ENCODE measurements around the gene HS3ST4.
"Not testable (repeated sequence)": the region's sequence is repeated elsewhere in the genome, so short reads cannot be mapped to it uniquely, and the experiment has no call there.

HS3ST4 gene

DNA sequence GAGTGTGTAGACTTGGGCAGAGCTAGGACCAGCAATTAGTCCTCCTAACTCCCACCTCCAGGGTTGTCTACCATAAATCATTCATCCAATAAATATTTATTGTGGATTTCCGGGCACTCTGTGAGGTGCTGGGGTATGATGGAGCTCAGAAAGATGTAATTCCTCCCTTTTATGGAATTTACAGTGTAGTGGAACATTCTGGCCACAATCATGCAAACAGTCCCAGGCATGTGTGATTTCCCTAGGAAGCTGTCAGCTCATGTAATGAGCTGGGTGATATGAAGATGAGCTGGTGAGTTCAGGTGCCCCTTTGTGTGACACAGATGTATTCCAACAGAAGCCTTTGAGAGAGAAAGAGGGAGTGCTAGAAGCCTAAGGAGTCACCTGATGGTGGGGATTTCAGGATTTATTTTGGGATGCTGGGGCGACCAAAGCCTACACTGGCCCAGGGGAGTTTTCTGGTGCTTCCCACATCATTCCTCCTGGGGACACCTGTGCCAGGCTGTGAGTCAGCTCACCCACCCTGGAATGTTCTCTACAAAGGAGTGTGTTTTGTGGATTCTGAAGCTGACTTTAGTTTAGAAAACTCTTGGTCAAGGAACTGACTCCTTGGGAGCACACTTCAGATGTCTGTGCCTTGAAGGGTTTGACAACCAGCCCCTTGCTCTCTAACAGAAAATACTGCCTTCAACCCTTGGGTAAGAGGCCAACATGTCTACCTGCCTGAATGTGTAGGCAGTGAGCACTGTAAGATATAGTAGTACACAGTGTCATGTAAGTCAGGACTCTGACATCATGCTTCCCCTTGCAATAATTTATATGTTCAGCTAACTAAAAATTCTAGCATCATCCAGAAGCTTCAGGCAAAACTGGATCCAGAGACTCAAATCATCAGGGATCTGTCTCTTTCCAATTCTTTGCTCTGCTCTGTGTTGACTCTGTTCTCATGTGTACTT lies 42.9 kb downstream of the HS3ST4 start:
- no peak for FAIRE-seq

DNA sequence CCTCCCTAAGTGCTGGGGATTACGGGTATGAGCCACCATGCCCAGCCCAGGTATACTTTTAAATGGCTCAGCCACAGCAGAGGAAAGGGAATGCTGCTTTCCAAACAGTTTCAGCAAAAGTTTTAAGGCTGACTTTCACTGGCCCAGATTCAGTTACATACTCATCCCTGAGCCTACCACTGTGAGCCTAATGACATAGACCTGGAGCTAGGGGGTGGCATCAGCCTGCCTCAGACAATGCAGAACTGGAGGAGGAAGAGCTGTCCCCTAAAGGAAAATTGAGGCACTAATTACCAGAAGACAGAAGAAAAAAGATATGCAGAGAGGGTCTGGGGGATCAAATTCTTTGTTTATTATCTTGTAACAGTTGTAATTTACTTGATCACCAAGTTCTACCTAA lies 43.9 kb downstream of the HS3ST4 start:
- FAIRE-seq, result no peak

DNA sequence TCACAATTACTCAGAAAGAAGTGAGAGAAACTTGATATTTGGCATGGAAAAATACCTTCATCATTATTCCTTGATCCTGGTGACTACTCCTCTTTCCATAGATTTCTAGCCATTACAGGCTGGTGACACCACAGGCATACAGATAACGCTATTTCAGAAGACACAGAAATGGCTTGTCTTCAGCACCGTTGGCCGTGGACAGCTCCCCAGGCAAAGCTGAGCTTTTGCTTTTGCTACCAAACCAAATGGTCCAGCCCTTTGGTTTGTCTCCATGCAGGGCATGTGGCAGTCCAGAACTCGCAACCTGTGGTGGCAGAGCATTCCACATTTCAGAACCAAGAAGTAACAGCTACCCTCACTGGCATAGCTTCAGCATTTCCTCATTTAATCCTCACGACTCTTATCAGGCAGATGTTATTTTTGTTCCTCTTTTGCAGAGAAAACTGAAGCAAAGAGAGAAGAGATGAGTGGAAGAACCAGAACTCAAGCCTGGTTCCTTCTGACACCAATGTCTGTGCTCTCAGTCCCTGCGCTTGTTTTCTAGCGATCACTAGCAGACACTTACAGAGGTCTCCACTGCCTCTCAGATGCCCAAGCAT lies 55.5 kb downstream of the HS3ST4 start:
- FAIRE-seq, result no peak

DNA sequence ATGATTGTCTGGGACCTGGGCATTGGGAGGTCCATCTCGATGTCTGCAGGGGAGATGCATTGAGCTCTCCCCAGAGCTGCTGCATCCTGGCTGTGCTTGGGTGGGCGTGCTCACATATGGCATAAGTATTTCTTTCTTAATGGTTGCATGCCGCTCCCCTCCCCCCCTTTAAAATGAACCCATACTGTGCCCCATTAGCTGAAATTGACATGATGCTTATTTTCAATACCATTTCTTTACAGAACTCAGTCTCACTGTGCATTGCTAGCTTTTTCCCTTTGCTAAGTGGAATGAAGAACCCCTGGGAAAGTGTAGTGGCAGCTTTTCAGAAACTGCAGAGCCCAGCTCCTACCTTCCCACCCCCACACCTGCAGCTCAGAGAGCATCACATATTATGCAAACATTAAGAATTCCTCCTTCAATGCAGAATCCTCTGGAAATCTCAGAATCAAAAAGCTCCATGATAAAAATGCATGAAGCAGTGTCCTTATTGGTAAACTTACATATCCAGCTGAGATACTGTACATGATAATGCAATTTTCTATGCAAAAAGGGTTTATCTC lies 56.4 kb downstream of the HS3ST4 start:
- FAIRE-seq, result no peak

DNA sequence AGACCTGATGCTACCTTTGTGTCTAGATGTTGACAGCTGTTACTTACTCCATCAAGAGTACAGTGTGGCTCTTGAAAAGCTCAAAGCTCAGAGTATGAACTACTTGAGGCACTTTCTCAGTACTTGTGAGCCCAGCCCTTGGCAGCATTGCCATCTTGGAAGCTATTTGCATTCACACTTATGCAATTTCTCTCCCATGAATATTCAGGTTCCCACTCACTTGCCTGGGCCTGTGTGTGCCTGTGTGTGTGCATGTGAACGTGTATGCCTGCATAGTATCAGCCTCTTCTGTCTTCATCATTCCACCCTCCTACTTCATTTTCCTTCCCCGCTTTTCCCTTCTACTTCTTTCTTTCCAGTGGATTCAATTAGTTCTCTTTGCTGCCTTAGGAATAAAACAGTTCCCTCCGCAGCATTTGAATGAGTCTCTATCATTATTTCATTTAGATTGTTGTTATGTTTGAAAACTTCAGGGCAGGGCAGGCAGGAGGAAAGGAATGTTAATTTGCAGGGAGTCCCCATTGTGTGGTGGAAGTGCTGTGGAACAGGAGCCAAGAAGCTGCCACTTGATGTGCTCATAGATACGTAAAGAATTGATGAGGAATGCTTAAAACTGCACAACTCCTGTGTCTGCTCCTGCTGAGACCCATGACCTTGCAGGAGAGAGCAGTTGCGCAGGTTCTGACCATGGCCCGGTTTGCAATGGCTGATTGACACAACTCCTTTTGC lies 58.9 kb downstream of the HS3ST4 start:
- no peak for FAIRE-seq

DNA sequence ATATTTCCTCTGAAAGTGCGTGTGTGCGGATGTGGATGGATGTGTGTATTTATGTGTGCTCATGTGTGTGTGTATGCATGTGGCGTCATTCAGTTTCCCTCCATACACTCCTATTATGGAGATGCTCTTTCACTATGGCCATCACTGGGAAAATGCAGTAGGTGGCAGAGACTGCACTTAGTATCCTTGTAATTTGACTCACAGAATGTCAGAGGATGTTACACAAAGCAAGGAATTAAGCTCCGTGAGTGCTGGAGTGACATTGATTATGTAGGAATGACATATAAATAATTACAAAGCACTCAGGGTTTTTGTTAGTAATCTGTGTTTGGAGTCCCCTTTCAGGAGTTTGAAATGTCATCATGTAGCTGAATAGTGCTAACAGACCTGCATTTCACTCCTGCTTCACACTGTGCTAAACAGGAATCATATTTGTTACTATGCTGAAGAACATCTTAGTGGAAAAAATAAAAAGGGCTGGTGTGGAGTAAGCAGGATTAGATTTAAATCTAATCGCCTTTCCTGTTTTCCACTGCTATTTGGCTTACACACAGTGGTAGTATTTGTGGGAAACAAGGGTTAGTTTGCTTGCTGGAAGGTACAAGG lies 59.6 kb downstream of the HS3ST4 start:
- FAIRE-seq, result no peak

DNA sequence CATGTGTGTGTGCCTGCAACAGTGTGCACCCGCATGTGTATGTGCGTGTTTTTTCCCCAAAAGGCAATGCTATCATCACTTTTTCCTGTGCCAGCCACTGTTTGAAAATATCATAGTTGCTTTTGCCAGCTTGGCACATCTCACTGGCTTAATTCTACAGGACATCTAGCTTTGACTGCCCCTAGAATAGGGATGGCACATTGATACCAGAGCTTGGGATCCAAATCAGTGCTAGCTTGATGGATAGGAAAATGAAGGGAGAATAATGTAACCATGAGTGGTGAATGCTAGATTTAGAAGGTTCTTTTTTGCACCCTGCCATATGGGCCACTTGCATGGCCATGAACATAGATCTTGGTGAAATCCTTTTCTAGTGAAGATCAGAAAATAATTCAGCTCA lies 72.7 kb downstream of the HS3ST4 start:
- FAIRE-seq, result no peak

DNA sequence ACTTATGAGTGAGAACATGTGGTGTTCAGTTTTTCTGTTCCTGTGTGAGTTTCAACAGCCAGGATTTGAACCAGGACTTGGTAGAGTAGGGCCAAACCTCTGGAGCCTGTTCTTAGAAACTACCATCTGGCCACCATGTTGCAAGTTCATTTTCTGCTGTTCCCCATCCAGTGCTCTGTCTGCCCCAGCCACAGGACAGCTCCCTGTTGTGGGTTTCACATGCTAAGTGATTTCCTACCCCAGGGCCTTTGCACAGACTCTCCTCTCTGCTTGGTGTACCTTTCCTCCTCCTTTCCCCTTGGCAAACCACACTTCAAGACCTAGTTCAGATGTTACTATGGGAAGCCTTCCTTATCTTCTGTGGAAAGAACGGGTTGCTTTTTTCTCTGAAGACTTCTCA lies 79.5 kb downstream of the HS3ST4 start:
- no peak for FAIRE-seq

DNA sequence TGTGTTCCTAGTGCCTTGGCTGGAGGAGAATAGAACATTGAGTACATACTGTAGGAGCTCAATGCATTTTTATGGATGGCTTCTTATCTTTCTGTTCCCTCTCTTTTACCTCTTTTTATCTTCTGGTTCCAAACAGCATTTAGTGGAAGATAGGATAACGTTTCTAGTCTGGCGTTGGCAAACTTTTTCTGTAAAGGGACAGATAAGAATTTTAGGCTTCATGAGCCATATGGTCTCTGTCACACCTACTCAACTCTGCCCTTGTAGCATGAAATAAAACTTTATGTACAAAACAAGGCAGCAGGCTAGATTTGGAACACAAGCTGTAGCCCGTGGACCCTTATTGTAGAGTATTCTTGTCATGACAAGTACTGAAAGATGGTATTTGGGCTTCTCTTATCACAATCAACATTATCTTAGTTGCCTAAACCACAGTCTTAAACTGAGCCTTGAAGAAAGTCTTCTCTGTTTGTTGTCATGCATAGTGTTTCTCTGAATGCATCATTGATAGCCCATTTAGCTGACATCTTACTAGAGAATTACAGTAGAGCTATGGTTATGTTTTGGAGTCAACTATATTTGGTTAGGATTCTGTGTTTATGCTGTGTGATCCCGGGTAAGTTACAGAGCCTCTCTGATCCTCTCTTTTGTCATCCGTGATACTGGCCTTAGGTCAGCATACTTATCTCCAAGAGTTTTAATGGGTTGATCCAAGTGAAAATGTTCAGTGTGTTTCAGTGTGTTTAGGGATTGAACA lies 80.2 kb downstream of the HS3ST4 start:
- FAIRE-seq, result no peak

DNA sequence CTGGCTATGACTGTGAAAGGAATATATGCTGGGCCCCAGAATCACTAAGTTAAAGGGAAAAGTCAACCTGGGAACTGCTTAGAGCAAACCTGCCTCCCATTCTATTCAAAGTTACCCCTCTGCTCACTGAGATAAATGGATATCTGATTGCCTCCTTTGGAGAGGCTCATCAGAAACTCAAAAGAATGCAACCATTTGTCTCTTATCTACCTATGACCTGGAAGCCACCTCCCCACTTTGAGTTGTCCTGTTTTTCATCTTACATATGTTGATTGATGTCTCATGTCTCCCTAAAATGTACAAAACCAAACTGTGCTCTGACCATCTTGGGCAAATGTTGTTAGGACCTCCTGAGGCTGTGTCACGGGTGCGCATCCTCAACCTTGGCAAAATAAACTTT lies 84.5 kb downstream of the HS3ST4 start:
- FAIRE-seq, result not testable (repeated sequence)

DNA sequence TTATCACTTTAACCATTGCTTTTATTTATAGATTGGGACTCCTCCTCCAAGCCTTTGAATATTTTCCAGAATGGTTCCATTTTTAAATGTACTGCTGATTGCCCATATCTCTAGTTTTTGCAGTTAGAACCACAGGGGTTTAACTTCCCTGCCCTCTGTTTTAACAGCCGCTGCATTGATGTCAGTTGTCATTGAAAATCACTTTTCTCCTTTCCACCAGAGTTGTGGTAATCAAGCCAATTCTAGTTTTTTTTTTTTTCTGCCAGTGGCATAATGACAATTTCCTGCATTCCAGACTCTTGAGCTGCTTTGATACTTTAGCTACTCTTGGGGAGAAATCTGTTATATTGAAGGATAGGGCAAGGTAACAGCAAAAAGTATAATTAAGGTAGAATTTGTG lies 91.5 kb downstream of the HS3ST4 start:
- FAIRE-seq, result no peak

DNA sequence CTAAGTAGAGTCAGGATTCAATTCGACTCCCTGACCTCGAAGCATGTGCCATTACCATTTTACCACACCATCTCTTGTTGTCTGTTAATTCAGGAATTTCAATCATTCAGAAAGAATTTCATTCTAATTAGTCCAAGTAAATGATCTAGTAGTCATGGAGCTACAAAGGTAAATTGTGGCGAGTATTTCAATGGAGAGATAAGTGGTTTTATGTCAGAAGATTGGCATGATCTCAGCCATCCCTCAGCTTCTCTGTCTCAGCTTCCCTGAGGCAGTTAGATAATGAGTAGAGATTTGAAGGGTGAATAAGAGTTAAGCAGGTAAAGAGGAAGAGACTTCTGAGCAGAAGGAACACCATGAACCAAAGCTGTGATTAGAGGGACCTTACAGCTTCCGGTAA lies 93.6 kb downstream of the HS3ST4 start:
- no peak for FAIRE-seq

DNA sequence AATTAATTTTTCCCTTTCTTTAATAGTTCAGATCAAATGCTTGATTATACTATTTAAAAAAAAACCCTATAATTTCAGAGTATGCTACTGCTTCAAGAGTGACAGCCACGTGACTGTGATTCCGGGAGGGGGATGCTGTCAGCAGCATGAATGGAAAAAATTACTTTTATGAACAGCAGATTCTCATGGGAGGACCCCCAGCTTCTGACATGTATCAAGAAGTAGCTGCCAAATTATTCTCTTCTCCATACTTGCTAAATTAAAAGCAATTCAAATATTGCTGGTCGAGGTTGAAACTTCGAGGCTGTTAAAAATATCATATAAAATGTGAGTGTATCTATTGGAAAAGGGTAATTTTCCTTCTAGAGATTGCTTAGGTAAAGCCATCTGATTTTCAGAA lies 95.0 kb downstream of the HS3ST4 start:
- no peak for FAIRE-seq

DNA sequence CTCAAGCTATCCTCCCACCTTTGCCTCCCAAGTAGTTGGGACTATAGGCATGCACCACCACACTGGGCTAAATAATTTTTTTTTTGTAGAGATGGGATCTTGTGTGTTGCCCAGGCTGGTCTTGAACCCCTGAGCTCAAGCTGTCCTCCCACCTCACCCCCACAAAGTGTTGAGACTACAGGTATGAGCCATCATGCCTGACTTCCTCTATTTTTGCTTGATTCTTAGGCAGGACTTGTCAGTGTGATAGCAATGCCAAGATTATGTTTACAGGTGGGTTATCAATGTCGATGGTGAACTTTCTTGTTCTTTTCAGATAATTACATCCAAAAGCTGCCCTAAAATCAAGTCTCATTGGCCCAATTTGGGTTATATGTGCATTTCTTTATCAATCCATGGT lies 96.9 kb downstream of the HS3ST4 start:
- FAIRE-seq, result no peak

DNA sequence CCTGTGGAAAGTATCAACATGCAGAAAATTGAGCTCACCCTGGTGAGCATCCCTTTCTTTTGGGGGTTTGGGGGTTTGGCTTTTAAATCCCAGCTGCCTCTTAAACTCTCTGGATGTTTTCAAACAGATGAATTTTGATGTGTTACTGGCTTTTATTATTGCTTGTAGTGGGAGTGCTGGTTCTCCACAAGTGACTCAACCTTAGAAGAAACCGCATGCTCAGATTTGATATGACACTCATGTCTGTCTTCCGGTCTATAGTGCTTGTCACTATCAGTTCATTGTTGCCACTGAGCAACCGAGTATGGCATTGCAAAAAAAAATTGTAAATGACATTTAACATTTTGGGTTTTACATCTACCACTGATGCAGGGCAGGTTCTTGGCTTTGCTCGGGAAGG lies 104.5 kb downstream of the HS3ST4 start:
- FAIRE-seq, result no peak

DNA sequence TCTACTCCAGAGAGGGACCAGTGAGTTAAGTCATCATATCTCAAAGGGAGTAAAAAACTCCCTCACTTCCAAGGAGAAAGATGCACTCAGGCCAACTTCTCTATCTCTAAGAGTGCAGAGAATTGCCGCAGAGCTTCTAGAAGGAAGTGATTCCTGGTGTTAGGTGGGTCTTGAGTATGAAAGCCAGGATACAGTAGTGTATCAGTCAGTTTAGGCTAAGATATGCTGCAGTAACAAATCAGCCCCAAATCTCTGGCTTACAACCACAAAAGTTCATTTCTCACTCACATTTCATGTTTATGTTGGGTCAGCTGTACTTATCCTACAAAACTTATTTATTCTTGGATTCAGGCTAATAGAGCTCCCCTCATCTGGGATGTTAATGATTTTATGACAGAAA lies 106.3 kb downstream of the HS3ST4 start:
- FAIRE-seq, result no peak

DNA sequence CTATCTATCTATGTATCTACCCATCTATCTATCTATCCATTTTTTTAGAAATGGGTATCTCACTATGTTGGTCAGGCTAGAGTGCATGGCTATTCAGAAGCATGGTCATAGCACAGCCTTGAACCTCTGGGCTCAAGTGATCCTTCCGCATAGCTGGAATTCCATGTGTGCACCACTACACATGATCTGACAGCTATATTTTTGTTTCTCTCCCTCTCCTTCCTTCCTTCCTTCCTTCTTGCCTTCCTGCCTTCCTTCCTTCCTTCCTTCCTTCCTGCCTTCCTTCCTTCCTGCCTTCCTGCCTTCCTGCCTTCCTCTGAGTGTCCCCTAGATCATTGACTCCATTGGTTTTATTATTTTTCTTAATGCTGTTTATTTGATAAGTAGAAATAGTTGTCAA lies 108.1 kb downstream of the HS3ST4 start:
- no peak for FAIRE-seq

DNA sequence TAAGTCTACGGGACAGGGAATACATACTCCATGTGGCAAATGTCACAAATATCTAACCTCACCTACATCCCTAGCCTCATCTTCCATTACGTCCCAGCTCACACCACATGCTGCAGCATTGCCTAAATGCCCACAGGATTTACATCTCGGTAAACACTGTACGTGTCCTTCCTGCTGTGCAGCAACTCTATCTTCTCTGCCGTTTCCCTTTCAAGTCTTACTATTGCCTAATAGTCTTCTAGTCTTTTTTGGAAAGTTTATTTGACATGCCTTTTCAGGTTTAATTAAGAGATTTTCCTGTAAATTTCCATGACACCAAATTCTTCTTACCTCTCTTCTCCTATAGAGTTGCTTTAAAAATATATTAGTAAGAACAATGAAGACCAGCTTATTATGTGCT lies 120.5 kb downstream of the HS3ST4 start:
- no peak for FAIRE-seq

DNA sequence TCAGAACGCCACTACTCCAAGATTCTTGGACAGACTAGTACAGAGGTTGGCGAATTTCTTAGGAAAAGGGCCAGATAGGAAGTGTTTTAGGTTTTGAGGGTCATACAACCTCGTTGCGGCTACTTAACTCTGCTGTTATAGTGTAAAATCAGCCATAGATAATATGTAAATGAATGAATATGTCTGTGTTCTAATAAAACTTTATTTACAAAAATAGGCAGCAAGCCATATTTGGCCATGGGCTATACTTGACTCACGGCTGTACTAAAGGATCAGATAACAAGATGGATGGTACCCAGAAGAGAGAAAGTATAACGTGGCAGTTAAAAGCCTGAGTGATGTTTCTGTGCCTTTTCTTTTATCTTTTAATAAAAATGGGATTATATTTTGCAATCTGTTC lies 125.5 kb downstream of the HS3ST4 start:
- no peak for FAIRE-seq

DNA sequence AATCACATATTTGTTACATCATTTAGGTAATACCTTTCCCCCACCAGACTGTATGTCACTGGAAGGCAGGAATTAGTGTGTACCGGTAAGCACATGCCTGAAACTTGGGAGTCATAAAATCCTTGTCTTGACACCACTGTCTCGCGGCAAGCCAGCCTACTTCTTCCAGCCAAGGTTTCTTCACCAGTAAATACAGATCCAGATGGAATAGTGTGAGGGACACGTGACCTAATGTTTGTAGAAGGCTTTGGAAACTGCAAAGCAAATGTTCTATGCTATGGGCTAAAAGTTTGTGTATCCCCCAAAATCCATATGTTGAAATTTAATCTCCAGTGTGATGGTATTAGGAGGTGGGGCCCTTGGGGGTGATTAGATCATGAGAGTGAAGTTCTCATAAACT lies 126.1 kb downstream of the HS3ST4 start:
- FAIRE-seq, result no peak

DNA sequence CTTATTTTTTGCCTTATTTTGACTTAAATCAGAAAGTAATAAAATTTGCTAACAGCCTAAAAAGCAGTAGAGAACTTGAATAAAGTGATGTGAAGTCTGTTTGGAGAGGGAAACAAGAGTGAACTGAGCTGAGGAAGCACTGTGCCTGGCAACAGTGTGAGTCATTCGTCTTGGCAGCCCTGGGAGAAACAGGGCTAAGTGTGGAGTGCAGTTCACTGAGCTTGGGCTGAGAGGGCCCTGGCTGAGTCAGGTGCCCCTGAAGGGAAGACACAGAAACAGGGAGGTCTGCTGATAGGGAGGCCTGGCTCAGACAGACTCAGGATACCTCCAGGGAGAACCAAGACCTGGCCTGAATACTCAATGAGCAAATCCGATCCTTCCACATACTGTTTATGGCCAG lies 132.1 kb downstream of the HS3ST4 start:
- no peak for FAIRE-seq

DNA sequence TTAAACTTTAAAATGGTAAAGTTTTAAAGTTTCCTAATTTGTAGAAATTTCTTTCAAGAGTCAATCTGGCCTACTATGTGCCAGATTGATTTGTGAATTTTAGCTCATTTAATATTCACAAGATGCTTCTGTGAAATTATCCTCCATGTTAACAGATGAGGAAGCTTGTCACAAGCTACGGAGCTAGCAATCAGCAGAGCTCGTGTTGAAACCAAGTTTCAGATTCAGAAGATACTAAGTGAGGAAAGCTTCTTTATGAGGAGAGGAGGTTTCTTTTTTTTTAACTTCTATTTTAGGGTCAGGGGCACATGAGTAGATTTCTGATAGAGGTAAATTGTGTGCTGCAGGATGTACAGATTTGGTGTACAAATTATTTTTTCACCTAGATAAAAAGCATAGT lies 135.9 kb downstream of the HS3ST4 start:
- FAIRE-seq, result no peak
